GM13976 (cell line): ENCODE results near the gene INO80.
"Not testable (repeated sequence)": the region's sequence is repeated elsewhere in the genome, so short reads cannot be mapped to it uniquely, and the experiment has no call there.

Experiments
- DNase-seq: peaks from one replicate; pipeline ENCODE4 v3.0.0; 2012; ENCODE audit warnings: low spot score
- CTCF ChIP-seq: IDR thresholded peaks from 2 replicates; pipeline ENCODE4 v1.5.1; 2012; ENCODE audit warnings: borderline replicate concordance, mild to moderate bottlenecking; ENCODE audit not compliant: insufficient read depth; ENCODE audit errors: extremely low read depth, missing control alignments, control extremely low read depth
- in situ Hi-C: fragments of 300-500 bp; cut with MboI; formaldehyde crosslinking; loops from one replicate; pipeline ENCODE4 v1.12.0; 2022; ENCODE audit warnings: low sequenced_read_pairs, mixed read lengths, inconsistent platforms; ENCODE audit not compliant: unreplicated experiment

Gene INO80

GRCh38 chr15:40956541-40956982 is 159.5 kb downstream of the INO80 start:
- no peak for TF ChIP-seq CTCF
- DNase-seq = no peak
- in situ Hi-C loops = no loop called here

DNA sequence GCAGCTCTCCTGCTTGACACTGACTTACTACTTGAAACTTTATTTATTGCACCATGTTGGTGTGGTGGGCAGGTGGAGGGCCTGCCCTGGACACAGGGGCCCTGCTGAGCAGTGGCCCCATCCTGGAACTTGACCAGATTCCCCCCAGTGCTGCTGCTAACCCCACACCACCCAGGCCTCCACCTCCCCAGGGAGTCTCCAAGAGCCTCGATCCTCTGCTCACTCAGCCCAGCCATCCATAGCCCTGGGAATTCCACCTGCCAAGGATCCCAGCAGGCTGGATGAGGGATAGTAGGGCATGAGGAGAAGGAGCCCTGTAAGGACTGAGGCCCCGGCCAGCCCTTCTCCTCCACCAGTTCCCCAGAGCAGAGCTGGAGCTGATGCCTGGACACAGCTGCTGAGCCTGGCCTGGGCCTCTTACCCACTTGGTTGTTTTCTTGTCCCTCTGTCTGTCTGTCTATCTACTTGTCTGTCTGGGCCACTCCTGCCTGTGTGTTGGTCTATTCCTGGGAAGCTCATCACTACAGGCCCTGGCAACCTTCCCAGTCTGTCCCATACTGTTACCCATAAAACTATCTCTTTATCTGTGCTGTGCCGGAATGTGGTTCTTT is 160.0 kb downstream of the INO80 start:
- DNase-seq = no peak
- TF ChIP-seq CTCF = no peak
- in situ Hi-C loops = no loop called here

- TF ChIP-seq CTCF = no peak
- no peak for DNase-seq
- in situ Hi-C loops = no loop called here
These were observed 160.8 kb downstream of the INO80 start for GRCh38 chr15:40955141-40955903.

GRCh38 chr15:40954158-40954848 is 161.8 kb downstream of the INO80 start:
- DNase-seq, in situ Hi-C loops: not testable (repeated sequence)

DNA sequence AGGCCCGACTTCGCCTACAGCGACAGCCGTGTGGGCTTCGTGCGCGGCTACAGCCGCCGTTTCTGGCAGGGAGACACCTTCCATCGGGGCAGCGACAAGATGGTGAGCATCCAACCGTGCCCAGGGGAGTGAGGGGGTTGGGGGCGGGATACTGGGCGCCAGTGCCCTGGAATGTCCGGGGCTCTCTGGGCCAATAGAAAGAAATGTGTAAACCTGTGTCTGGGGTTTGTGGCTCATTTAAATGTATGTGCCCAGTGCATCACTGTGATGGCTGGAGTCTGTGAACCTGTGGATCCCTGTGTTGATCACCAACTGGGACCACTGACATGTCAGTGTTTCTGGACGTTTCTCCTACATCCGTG is 162.4 kb downstream of the INO80 start:
- in situ Hi-C loops = no loop called here
- DNase-seq = no peak
- TF ChIP-seq CTCF = no peak

GRCh38 chr15:40952901-40953712 is 163.0 kb downstream of the INO80 start, which contains the start of gene CHAC1:
Gene CHAC1 (plus strand): TSS chr15:40953471. CDS start chr15:40953584, 113 bp downstream.
- in situ Hi-C loops = no loop called here

More at GRCh38 chr15:40952901-40953712, 163.0 kb downstream of the INO80 start, which contains the start of gene CHAC1:
- TF ChIP-seq CTCF = no peak
- DNase-seq = peak; percentile 100
